Measurements from ENCODE around the gene IMPA2.
"Not testable (repeated sequence)": the region's sequence is repeated elsewhere in the genome, so short reads cannot be mapped to it uniquely, and the experiment has no call there.

The IMPA2 gene

DNA sequence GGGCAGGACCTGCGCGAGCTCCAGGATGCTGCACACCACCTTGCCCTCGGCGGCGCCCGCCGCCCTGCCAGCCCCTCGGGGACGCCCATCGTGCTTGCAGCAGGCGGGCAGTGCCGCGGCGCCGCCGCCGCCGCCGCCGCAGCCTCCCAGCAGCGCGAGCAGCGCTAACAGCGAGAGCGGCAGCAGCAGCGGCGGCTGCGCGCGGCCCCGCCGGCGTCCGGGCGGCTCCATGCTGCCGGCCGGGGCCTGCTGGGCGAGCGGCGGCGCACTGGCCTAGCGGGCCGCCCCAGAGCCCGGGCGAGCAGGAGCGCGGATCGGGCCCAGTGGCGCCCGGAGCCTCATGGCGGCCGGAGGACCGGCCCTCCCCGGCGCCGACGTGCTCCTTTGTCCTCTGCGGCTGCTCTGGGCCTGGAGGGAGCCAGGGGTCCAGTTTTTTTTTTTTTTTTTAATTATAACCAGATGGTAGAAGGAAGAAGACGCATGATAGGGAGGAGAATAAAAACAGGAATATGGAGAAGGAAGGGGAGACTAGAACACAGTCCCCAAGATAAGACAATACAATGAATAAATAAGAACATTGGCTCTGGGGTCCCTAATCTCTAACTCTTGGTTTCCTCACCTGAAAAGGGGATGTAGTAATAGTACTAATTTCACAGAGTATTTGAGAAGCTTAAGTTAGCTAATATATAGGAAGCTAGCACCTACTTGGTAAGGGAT is 95.3 kb downstream of the IMPA2 start:
- DNase-seq (ENCODE audit: low spot score), result no peak

DNA sequence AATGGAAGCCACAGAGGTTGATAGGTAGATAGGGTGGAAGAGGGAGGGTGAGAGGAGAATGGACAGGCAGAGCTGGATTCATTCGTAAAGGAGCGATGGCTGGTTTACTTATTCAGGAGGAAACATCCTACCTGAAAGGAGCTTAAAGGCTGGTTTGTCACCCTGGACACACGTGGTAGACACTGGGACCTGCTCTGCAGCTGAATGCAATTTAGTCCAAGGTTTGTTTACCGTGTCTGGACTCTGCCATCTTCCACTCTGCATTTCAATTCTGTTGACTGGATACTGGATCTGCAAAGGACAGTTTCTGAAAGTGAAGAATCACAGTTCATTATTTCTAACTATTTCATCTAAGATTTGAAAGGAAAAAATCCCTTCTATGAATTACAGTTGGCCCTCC is 96.7 kb downstream of the IMPA2 start:
- not testable (repeated sequence) for DNase-seq (ENCODE audit: low spot score)

DNA sequence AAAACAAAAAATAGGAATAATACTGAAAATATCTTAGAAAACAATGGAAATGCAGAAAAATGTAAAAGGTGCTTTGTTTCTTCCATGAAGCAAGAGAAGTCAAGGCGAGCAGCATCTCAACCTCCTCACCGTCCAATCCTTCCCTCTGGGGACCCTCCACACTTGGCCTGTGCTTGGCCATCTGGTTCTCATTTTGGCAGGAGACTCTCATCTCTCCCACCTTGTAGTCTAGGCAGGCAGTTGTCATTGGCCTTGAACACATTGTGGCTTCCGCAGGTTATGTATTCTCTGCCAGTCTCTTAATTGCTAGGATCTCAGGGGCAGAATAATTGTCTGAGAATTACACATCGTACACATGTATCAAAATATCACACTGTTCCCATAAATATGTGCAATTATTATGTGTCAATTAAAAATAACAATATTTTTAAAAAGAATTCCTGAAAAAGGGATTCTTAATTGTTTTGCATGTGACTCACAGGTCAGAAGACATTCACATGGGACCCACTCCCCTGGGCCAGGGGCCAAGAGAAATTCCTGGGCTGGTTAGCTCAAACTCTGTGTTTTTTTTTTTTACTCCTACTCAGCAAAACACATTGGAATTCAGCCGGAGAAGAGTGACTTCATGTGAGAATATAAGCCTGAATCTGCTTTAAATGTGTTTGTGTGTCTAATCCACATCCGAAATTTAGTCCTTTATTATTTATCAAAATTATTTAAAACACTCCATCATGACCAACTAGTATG is 98.4 kb downstream of the IMPA2 start:
- DNase-seq (ENCODE audit: low spot score), result no peak
